IMR-90 (cell line): Measurements from ENCODE around the gene PNPLA5. TPM values are rescaled to one million over a fixed set of nuclear protein-coding genes. Genes with fewer than 3 reads are reported as not detected.
"Not testable (repeated sequence)": the region's sequence is repeated elsewhere in the genome, so short reads cannot be mapped to it uniquely, and the experiment has no call there.

Source experiments
- ATAC-seq: fragments of 200-7000 bp; cut with Tn5 transposase; 2 replicates; pipeline ENCODE4 v1.9.1; 2020; ENCODE audit warnings: low read depth, mild to moderate bottlenecking, moderate library complexity
- BruUV-seq: library from RNA; stranded (reverse); fragments of 400-500 nt; replicated peaks from 2 replicates; lab custom pipeline; 2021; lab: Mats Ljungman, UMichigan
- CTCF ChIA-PET: fragments of 300-600 bp; formaldehyde crosslinking; extraction: SDS; loops from one replicate; lab custom pipeline; 2021; ENCODE audit warnings: antibody characterized with exemption; lab: Yijun Ruan, JAX
- POLR2A ChIA-PET: fragments of 300-600 bp; sonication (Branson Sonifier 250); formaldehyde crosslinking; loops from one replicate; lab custom pipeline; 2022; ENCODE audit warnings: antibody characterized with exemption; ENCODE audit not compliant: unreplicated experiment; lab: Charles Lee
- DNase-seq: peaks from one replicate; pipeline ENCODE4 v3.0.0; 2013
- H2AFZ ChIP-seq: replicated peaks from 2 replicates; pipeline ENCODE3; 2013; ENCODE audit warnings: low read length, mild to moderate bottlenecking; ENCODE audit not compliant: poor library complexity
- H2AK5ac ChIP-seq: 2 replicates; pipeline ENCODE4 v1.6.1; 2013; ENCODE audit warnings: low read depth, low read length, inconsistent platforms
- H2AK9ac ChIP-seq: replicated peaks from 2 replicates; pipeline ENCODE3; 2013; ENCODE audit warnings: mild to moderate bottlenecking, low read depth, low read length, moderate library complexity; ENCODE audit not compliant: poor library complexity
- H2BK120ac ChIP-seq: 2 replicates; pipeline ENCODE4 v1.6.1; 2013; ENCODE audit warnings: low read depth, low read length, inconsistent platforms
- H2BK15ac ChIP-seq: 3 replicates; pipeline ENCODE4 v1.6.1; 2013; ENCODE audit warnings: low read depth, low read length, inconsistent platforms
- H2BK20ac ChIP-seq: 2 replicates; pipeline ENCODE4 v1.6.1; 2013; ENCODE audit warnings: low read depth, mild to moderate bottlenecking, inconsistent platforms, low read length, moderate library complexity
- H2BK5ac ChIP-seq: 2 replicates; pipeline ENCODE4 v1.6.1; 2013; ENCODE audit warnings: mild to moderate bottlenecking, low read depth, low read length, inconsistent platforms; ENCODE audit not compliant: poor library complexity, severe bottlenecking
- H3K14ac ChIP-seq: replicated peaks from 2 replicates; pipeline ENCODE4 v1.6.1; 2013; ENCODE audit warnings: low read depth, low read length, inconsistent platforms
- H3K18ac ChIP-seq: 2 replicates; pipeline ENCODE4 v1.6.1; 2013; ENCODE audit warnings: low read depth, low read length, control low read depth
- H3K23ac ChIP-seq: 2 replicates; pipeline ENCODE4 v1.6.1; 2013; ENCODE audit warnings: low read depth, low read length, inconsistent platforms
- H3K27ac ChIP-seq: 2 replicates; pipeline ENCODE4 v1.5.1; 2013; ENCODE audit warnings: mild to moderate bottlenecking, control low read depth, low read length; ENCODE audit not compliant: insufficient read depth
- H3K27me3 ChIP-seq: 2 replicates; pipeline ENCODE4 v1.6.1; 2013; ENCODE audit warnings: low read length; ENCODE audit not compliant: control insufficient read depth, insufficient read depth
- H3K36me3 ChIP-seq: 2 replicates; pipeline ENCODE4 v1.6.1; 2013; ENCODE audit warnings: low read length, mixed read lengths; ENCODE audit not compliant: control insufficient read depth, insufficient read depth
- H3K4ac ChIP-seq: 2 replicates; pipeline ENCODE4 v1.6.1; 2013; ENCODE audit warnings: low read depth, low read length, inconsistent platforms
- H3K4me1 ChIP-seq: 2 replicates; pipeline ENCODE4 v1.6.1; 2013; ENCODE audit warnings: low read length, mixed read lengths; ENCODE audit not compliant: control insufficient read depth, insufficient read depth
- H3K4me2 ChIP-seq: 2 replicates; pipeline ENCODE4 v1.6.1; 2013; ENCODE audit warnings: low read depth, mild to moderate bottlenecking, control low read depth, low read length, moderate library complexity
- H3K4me3 ChIP-seq: 2 replicates; pipeline ENCODE4 v1.5.1; 2013; ENCODE audit warnings: low read depth, mild to moderate bottlenecking, control low read depth, low read length, moderate library complexity; ENCODE audit not compliant: insufficient read depth
- H3K56ac ChIP-seq: 2 replicates; pipeline ENCODE4 v1.6.1; 2013; ENCODE audit warnings: low read length, inconsistent platforms; ENCODE audit not compliant: insufficient read depth; ENCODE audit errors: extremely low read depth
- H3K79me1 ChIP-seq, 2 experiments: 2 replicates each; pipeline ENCODE4 v1.6.1; 2013; ENCODE audit warnings: low read length in 2 of 2, inconsistent platforms in 1 of 2, low read depth in 1 of 2
- H3K9ac ChIP-seq: 2 replicates; pipeline ENCODE4 v1.6.1; 2013; ENCODE audit warnings: low read depth, low read length, control low read depth
- H3K9me1 ChIP-seq: 2 replicates; pipeline ENCODE4 v1.6.1; 2013; ENCODE audit warnings: low read length, inconsistent platforms; ENCODE audit not compliant: insufficient read depth
- H3K9me3 ChIP-seq: 2 replicates; pipeline ENCODE4 v1.6.1; 2013; ENCODE audit warnings: low read length; ENCODE audit not compliant: control insufficient read depth, insufficient read depth
- H4K20me1 ChIP-seq: 2 replicates; pipeline ENCODE4 v1.6.1; 2013; ENCODE audit warnings: low read length, inconsistent platforms; ENCODE audit not compliant: insufficient read depth
- H4K5ac ChIP-seq: 2 replicates; pipeline ENCODE4 v1.6.1; 2013; ENCODE audit warnings: mild to moderate bottlenecking, low read depth, low read length, control low read depth
- H4K8ac ChIP-seq, 2 experiments: 2 replicates each; pipeline ENCODE4 v1.6.1; 2013; ENCODE audit warnings: low read depth in 2 of 2, low read length in 2 of 2, control low read depth in 1 of 2, inconsistent platforms in 1 of 2
- H4K91ac ChIP-seq: 2 replicates; pipeline ENCODE4 v1.6.1; 2013; ENCODE audit warnings: low read depth, low read length, inconsistent platforms; ENCODE audit not compliant: insufficient read depth
- CTCF ChIP-seq: conservative IDR thresholded peaks from 2 replicates; pipeline ENCODE4 v1.5.1; 2012; ENCODE audit warnings: mild to moderate bottlenecking, low read depth, low read length, improper control_type of control experiment
- RAD21 ChIP-seq: IDR thresholded peaks from 2 replicates; pipeline ENCODE4 v1.6.1; 2012; ENCODE audit warnings: low read length, improper control_type of control experiment
- SMC3 ChIP-seq: fragments of 150-350 bp; IDR thresholded peaks from 2 replicates; pipeline ENCODE4 v1.6.1; 2016; ENCODE audit warnings: low read depth, mild to moderate bottlenecking, antibody characterized with exemption, low read length, moderate library complexity
- WGBS, 2 experiments: methylation state at CpG; one replicate each; pipeline versions ENCODE4 v1.1.5 to v1.1.7; 2013; ENCODE audit warnings: missing lambda C conversion rate in 2 of 2; ENCODE audit not compliant: insufficient read length in 1 of 2; ENCODE audit errors: extremely low coverage in 2 of 2; 5-methylcytosine and 5-hydroxymethylcytosine counted together
- dilution Hi-C: fragments of 300-500 bp; cut with HindIII; formaldehyde crosslinking; loops from one replicate; pipeline ENCODE4 v1.14.3; 2018; ENCODE audit warnings: low sequenced_read_pairs; ENCODE audit not compliant: unreplicated experiment
- in situ Hi-C: fragments of 300-500 bp; cut with MboI; formaldehyde crosslinking; loops from 3 replicates; pipeline ENCODE4 v1.14.3; 2019; ENCODE audit warnings: low sequenced_read_pairs, inconsistent platforms, mixed read lengths
- intact Hi-C: fragments of 100-400 bp; cut with micrococcal nuclease; formaldehyde crosslinking; loops from 2 replicates; pipeline ENCODE4 v1.10.0; 2022
- polyA plus RNA-seq, 3 experiments: library from polyadenylated mRNA; depleted of rRNA; stranded (reverse); fragments of >200 nt; gene quantifications; 2 replicates each; pipeline ENCODE4 v1.2.3, GENCODE V29; 2012; ENCODE audit warnings: low replicate concordance in 1 of 3
- total RNA-seq: library from RNA; depleted of rRNA; stranded (reverse); fragments of >200 nt; gene quantifications from 2 replicates; pipeline ENCODE4 v1.2.3, GENCODE V29; 2012

Gene PNPLA5
- total and polyA plus RNA-seq, 2 of the 4 experiments (the other 2 are of a cell fraction) = 0.18 to 0.44 TPM

DNA sequence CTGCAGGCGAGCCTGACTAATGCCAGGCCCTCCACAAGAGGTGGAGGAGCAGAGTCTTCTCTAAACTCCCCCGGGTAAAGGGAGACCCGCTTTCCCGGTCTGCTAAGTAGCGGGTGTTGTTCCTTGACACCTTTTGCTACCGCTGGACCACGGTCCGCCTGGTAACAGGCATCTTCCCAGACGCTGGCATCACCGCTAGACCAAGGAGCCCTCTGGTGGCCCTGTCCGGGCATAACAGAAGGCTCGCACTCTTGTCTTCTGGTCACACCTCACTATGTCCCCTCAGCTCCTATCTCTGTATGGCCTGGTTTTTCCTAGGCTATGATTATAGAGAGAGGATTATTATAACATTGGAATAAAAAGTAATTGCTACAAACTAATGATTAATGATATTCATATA is 12.6 kb upstream of the PNPLA5 start:
- H4K5ac ChIP-seq, H3K4ac ChIP-seq, H2AK5ac ChIP-seq, H2BK120ac ChIP-seq, H3K18ac ChIP-seq, H3K14ac ChIP-seq, H3K79me1 ChIP-seq, DNase-seq, in situ Hi-C loops, POLR2A ChIA-PET, H3K9me1 ChIP-seq, H4K20me1 ChIP-seq, H2AK9ac ChIP-seq, dilution Hi-C loops, H3K23ac ChIP-seq, H2BK15ac ChIP-seq, H3K9ac ChIP-seq, H3K4me3 ChIP-seq, H3K27ac ChIP-seq, H4K91ac ChIP-seq, H3K56ac ChIP-seq, H3K4me2 ChIP-seq, H2BK20ac ChIP-seq, H3K36me3 ChIP-seq, CTCF ChIA-PET, H3K9me3 ChIP-seq, BruUV-seq, H2AFZ ChIP-seq, H2BK5ac ChIP-seq, H4K8ac ChIP-seq, ATAC-seq, H3K27me3 ChIP-seq: not testable (repeated sequence)
- intact Hi-C loops = loop anchor here (5.0 to 10.0 kb wide), 2 partner anchors 43 to 630 kb away; no protein-coding TSS in a partner anchor
- H3K4me1 ChIP-seq = peaks cover 28% of the 10 kb centered on the region
- no CpG with 5 or more reads among the region's 12 CpGs for WGBS, 2 experiments
- TF ChIP-seq CTCF = peak; percentile 20; the same call in 1 of the 2 replicates
- TF ChIP-seq SMC3 = peak; percentile 19; the same call in 1 of the 2 replicates
- 0 out of 2 replicates have a peak, but pooled peaks have one; percentile 7 for TF ChIP-seq RAD21

- ATAC-seq, H3K9ac ChIP-seq, DNase-seq, H3K79me1 ChIP-seq, dilution Hi-C loops, H3K4me2 ChIP-seq, H3K36me3 ChIP-seq, H3K56ac ChIP-seq, H4K20me1 ChIP-seq, H3K27me3 ChIP-seq, H3K4me3 ChIP-seq, BruUV-seq, H3K23ac ChIP-seq, H3K9me3 ChIP-seq, in situ Hi-C loops, POLR2A ChIA-PET, H3K14ac ChIP-seq: not testable (repeated sequence)
- Histone ChIP-seq H3K18ac (peak overlapping the region; percentile 76), H2AK9ac (peak overlapping the region; percentile 38), H2BK15ac (peak overlapping the region; percentile 90; the same call in 2 of the 3 replicates), H3K4me1 (peaks cover 34% of the 10 kb centered on the region), H2AFZ (peak overlapping the region; percentile 26), H4K8ac (0 out of 4 replicates have a peak overlapping the region, but pooled peaks of 1 of the 2 experiments have one; percentile 35), H2AK5ac (peak overlapping the region; percentile 90), H2BK5ac (peak overlapping the region; percentile 48), H2BK20ac (peak overlapping the region; percentile 16), H3K4ac (peak overlapping the region; percentile 54), H3K9me1 (peaks cover 15% of the 10 kb centered on the region), H3K27ac (peak overlapping the region; percentile 71; the same call in 1 of the 2 replicates), H4K5ac (peak overlapping the region; percentile 51), H2BK120ac (peak overlapping the region; percentile 79), H4K91ac (peak overlapping the region; percentile 70)
- intact Hi-C loops = loop anchor here (5.0 to 10.0 kb wide), 2 partner anchors 44 to 628 kb away; no protein-coding TSS in a partner anchor
- 83% methylated on average over 1 of the region's 12 CpGs; no CpG with 5 or more reads in 1 of the 2 experiments for WGBS, 2 experiments
- CTCF ChIA-PET = interaction anchor here (0.9 kb wide), 1 partner anchor 18 kb away, joined by 4 read pairs; no protein-coding TSS in a partner anchor
Observed at GRCh38 chr22:43903033-43903432, 11.2 kb upstream of the PNPLA5 start.
